ENCODE results near the gene TMEM144.

GRCh38 chr4:158179465-158179864 lies 30.8 kb upstream of the TMEM144 start:
- TF ChIP-seq CTCF (IDR thresholded peaks at IDR 0.05) (no peak), POLR2A (IDR thresholded peaks at IDR 0.05) (no peak)
